HCT116 (cell line): ENCODE results near the gene CLTA. TPM values are rescaled to one million over a fixed set of nuclear protein-coding genes. Genes with fewer than 3 reads are reported as not detected.

Experiments used
- ATAC-seq: fragments of 200-7000 bp; cut with Tn5 transposase; 2 replicates; pipeline ENCODE4 v1.9.1; 2020; ENCODE audit warnings: mild to moderate bottlenecking, moderate library complexity
- BruUV-seq: library from RNA; stranded (reverse); fragments of 400-500 nt; replicated peaks from 2 replicates; lab custom pipeline; 2021; lab: Mats Ljungman, UMichigan
- CTCF ChIA-PET: fragments of 300-600 bp; sonication (Branson Sonifier 250); formaldehyde crosslinking; loops from one replicate; lab custom pipeline; 2021; ENCODE audit warnings: antibody characterized with exemption; lab: Charles Lee
- POLR2A ChIA-PET: fragments of 300-600, 350-600 bp; sonication (Branson Sonifier 250); formaldehyde crosslinking; loops from one replicate; lab custom pipeline; 2021; ENCODE audit warnings: antibody characterized with exemption; lab: Charles Lee
- RAD21 ChIA-PET, 2 experiments: fragments of 300-600 bp; sonication (Branson Sonifier 250); formaldehyde crosslinking; loops; one replicate each; lab custom pipeline; 2023; ENCODE audit warnings: low total read pairs in 2 of 2; ENCODE audit not compliant: uncharacterized antibody in 2 of 2, unreplicated experiment in 2 of 2, low non-redundant PET in 1 of 2; lab: Charles Lee
- DNase-seq: peaks from one replicate; pipeline ENCODE4 v3.0.0-alpha.2; 2010; ENCODE audit warnings: low read depth, low spot score
- H2AFZ ChIP-seq: fragments of 200-600 bp; shearing (Covaris generic), sonication (generic); 2 replicates; pipeline ENCODE4 v1.6.1; 2017; ENCODE audit warnings: low read depth, mixed run types, mixed read lengths, antibody characterized with exemption, low read length; ENCODE audit not compliant: poor library complexity, severe bottlenecking
- H3K27ac ChIP-seq: 2 replicates; pipeline ENCODE4 v1.5.1; 2012; ENCODE audit warnings: low read depth, low read length
- H3K27me3 ChIP-seq: fragments of 200-600 bp; sonication (generic); 2 replicates; pipeline ENCODE4 v1.6.1; 2016; ENCODE audit warnings: mixed run types, low read length, mixed read lengths; ENCODE audit not compliant: insufficient read depth
- H3K36me3 ChIP-seq, 2 experiments: fragments of 200-500 bp in 1 of 2; fragments of 200-600 bp in 1 of 2; sonication (Bioruptor generic) in 1 of 2; sonication (generic) in 1 of 2; 2 replicates each; pipeline versions ENCODE4 v1.5.1 to v1.6.1; 2014 to 2016; ENCODE audit warnings: low read length in 2 of 2, inconsistent platforms in 1 of 2, mixed read lengths in 1 of 2, mixed run types in 1 of 2; ENCODE audit not compliant: insufficient read depth in 2 of 2, control insufficient read depth in 1 of 2
- H3K4me1 ChIP-seq, 2 experiments: fragments of 200-600 bp in 1 of 2; sonication (generic) in 1 of 2; 2 replicates each; pipeline versions ENCODE4 v1.5.1 to v1.6.1; 2012 to 2017; ENCODE audit warnings: low read length in 2 of 2, inconsistent platforms in 1 of 2, mild to moderate bottlenecking in 1 of 2, mixed read lengths in 1 of 2, mixed run types in 1 of 2, moderate library complexity in 1 of 2; ENCODE audit not compliant: insufficient read depth in 2 of 2, control insufficient read depth in 1 of 2
- H3K4me2 ChIP-seq: fragments of 200-600 bp; sonication (generic); 2 replicates; pipeline ENCODE4 v1.6.1; 2017; ENCODE audit warnings: mixed run types, low read length, mixed read lengths
- H3K4me3 ChIP-seq, 2 experiments: fragments of 200-600 bp in 1 of 2; sonication (generic) in 1 of 2; replicated peaks in 1 of 2; 2 replicates each; pipeline ENCODE4 v1.5.1; 2011 to 2016; ENCODE audit warnings: low read length in 2 of 2, control low read depth in 1 of 2, low read depth in 1 of 2, mild to moderate bottlenecking in 1 of 2, mixed read lengths in 1 of 2, mixed run types in 1 of 2
- H3K79me2 ChIP-seq: fragments of 200-600 bp; sonication (generic); 2 replicates; pipeline ENCODE4 v1.6.1; 2017; ENCODE audit warnings: mild to moderate bottlenecking, mixed run types, low read length, moderate library complexity, mixed read lengths; ENCODE audit not compliant: insufficient read depth
- H3K9ac ChIP-seq: fragments of 200-600 bp; sonication (generic); 2 replicates; pipeline ENCODE4 v1.6.1; 2016; ENCODE audit warnings: low read length, mixed read lengths
- H3K9me2 ChIP-seq: fragments of 200-600 bp; sonication (generic), shearing (Covaris generic); 2 replicates; pipeline ENCODE4 v1.6.1; 2017; ENCODE audit warnings: mixed run types, mild to moderate bottlenecking, moderate library complexity; ENCODE audit not compliant: insufficient read depth
- H3K9me3 ChIP-seq, 2 experiments: fragments of 200-500 bp in 1 of 2; fragments of 200-600 bp in 1 of 2; sonication (Bioruptor generic) in 1 of 2; sonication (generic) in 1 of 2; 2 replicates each; pipeline ENCODE4 v1.6.1; 2014 to 2017; ENCODE audit warnings: low read length in 2 of 2, mixed read lengths in 2 of 2, inconsistent platforms in 1 of 2, low read depth in 1 of 2, mild to moderate bottlenecking in 1 of 2, mixed run types in 1 of 2, moderate library complexity in 1 of 2; ENCODE audit not compliant: control insufficient read depth in 1 of 2, insufficient read depth in 1 of 2
- H4K20me1 ChIP-seq: fragments of 200-600 bp; sonication (generic), shearing (Covaris generic); 2 replicates; pipeline ENCODE4 v1.6.1; 2017; ENCODE audit warnings: mixed run types, mild to moderate bottlenecking, moderate library complexity; ENCODE audit not compliant: insufficient read depth
- CBX3 ChIP-seq: IDR thresholded peaks from 2 replicates; pipeline ENCODE4 v1.6.1; 2012; ENCODE audit warnings: low read depth
- EGR1 ChIP-seq: IDR thresholded peaks from 2 replicates; pipeline ENCODE4 v1.6.1; 2012; ENCODE audit warnings: low read depth
- ELF1 ChIP-seq: IDR thresholded peaks from 2 replicates; pipeline ENCODE4 v1.6.1; 2012; ENCODE audit warnings: low read depth, borderline replicate concordance
- FOSL1 ChIP-seq: IDR thresholded peaks from 2 replicates; pipeline ENCODE4 v1.6.1; 2012; ENCODE audit warnings: low read depth
- MAX ChIP-seq: IDR thresholded peaks from 2 replicates; pipeline ENCODE4 v1.6.1; 2012
- RAD21 ChIP-seq: IDR thresholded peaks from 2 replicates; pipeline ENCODE4 v1.6.1; 2012; ENCODE audit warnings: low read depth, mild to moderate bottlenecking
- TCF7L2 ChIP-seq: IDR thresholded peaks from 2 replicates; pipeline ENCODE4 v1.7.0; 2011; ENCODE audit warnings: borderline replicate concordance, inconsistent platforms; ENCODE audit not compliant: insufficient read depth, insufficient read length; ENCODE audit errors: extremely low read depth
- YY1 ChIP-seq: IDR thresholded peaks from 2 replicates; pipeline ENCODE4 v1.6.1; 2011; ENCODE audit warnings: low read length, low read depth, moderate library complexity, mild to moderate bottlenecking; ENCODE audit not compliant: insufficient replicate concordance; ENCODE audit errors: extremely low read depth
- intact Hi-C: fragments of 100-400 bp; cut with micrococcal nuclease; formaldehyde crosslinking; loops from 2 replicates; pipeline ENCODE4 v1.10.0; 2022
- total RNA-seq: library from RNA; stranded (reverse); gene quantifications from one replicate; pipeline ENCODE4 v1.2.1, GENCODE V29; 2021; ENCODE audit not compliant: unreplicated experiment
- TF ChIP-seq, protein P1 (sequence below): IDR thresholded peaks from 2 replicates; pipeline ENCODE4 v1.6.1; 2012; ENCODE audit warnings: low read depth

CLTA gene
- total RNA-seq, 1 experiment from 2014 or later = 152 TPM

GRCh38 chr9:36152741-36153438 lies 37.8 kb upstream of the CLTA start:
- H3K36me3 ChIP-seq = no peaks in the 10 kb centered on the region
- H3K27me3 ChIP-seq = no peaks in the 10 kb centered on the region
- RAD21 ChIA-PET = no interaction called here
- no TSS peak for BruUV-seq
- no peaks in the 10 kb centered on the region for H3K9me2 ChIP-seq
- POLR2A ChIA-PET = no interaction called here
- no peak for DNase-seq
- no peak overlapping the region for H3K4me3 ChIP-seq
- H3K4me1 ChIP-seq = peaks cover 7 to 12% of the 10 kb centered on the region in 2 experiments
- no peak overlapping the region for H2AFZ ChIP-seq
- no peak for ATAC-seq
- TF ChIP-seq MAX = no peak
- no peak for TF ChIP-seq ELF1
- H3K9ac ChIP-seq = no peak overlapping the region
- H4K20me1 ChIP-seq = no peaks in the 10 kb centered on the region
- H3K79me2 ChIP-seq = no peaks in the 10 kb centered on the region
- no peak overlapping the region for H3K27ac ChIP-seq
- H3K9me3 ChIP-seq = no peaks in the 10 kb centered on the region; a peak in 1 of 4 replicates
- no peak overlapping the region for H3K4me2 ChIP-seq
- CTCF ChIA-PET = no interaction called here
- intact Hi-C loops = no loop called here

DNA sequence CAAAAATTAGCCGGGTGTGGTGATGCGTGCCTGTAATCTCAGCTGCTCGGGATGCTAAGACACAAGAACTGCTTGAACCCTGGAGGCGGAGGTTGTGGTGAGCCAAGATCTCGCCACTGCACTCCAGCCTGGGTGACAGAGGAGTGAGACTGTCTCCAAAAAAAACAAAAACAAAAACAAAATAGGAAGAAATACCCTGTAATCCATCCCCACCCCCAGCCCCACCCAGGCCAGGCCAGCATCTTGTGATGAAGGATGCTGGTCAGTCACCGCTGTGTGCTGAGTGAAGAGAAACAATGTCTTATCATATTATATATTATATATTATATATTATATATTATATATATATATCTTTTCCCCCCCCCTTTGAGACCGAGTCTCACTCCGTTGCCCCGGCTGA lies 37.0 kb upstream of the CLTA start:
- POLR2A ChIA-PET = no interaction called here
- DNase-seq (no peak), ATAC-seq (no peak)
- H3K4me1 ChIP-seq = peaks cover 2 to 5% of the 10 kb centered on the region in 2 experiments; a peak in 3 of 4 replicates
- CTCF ChIA-PET = no interaction called here
- no TSS peak for BruUV-seq
- no peaks in the 10 kb centered on the region for H3K36me3 ChIP-seq
- H3K9me2 ChIP-seq = no peaks in the 10 kb centered on the region
- H2AFZ ChIP-seq = no peak overlapping the region
- no peak overlapping the region for H3K4me2 ChIP-seq
- H3K9ac ChIP-seq = no peak overlapping the region
- H3K9me3 ChIP-seq = no peaks in the 10 kb centered on the region; a peak in 1 of 4 replicates
- no peak overlapping the region for H3K4me3 ChIP-seq
- intact Hi-C loops = no loop called here
- no peaks in the 10 kb centered on the region for H3K79me2 ChIP-seq
- no peak overlapping the region for H3K27ac ChIP-seq
- no peaks in the 10 kb centered on the region for H4K20me1 ChIP-seq
- RAD21 ChIA-PET = no interaction called here
- H3K27me3 ChIP-seq = no peaks in the 10 kb centered on the region
- TF ChIP-seq CBX3 (no peak), RAD21 (no peak), FOSL1 (no peak), EGR1 (no peak), YY1 (no peak), MAX (no peak), TCF7L2 (no peak)
- TF ChIP-seq, protein P1, sequence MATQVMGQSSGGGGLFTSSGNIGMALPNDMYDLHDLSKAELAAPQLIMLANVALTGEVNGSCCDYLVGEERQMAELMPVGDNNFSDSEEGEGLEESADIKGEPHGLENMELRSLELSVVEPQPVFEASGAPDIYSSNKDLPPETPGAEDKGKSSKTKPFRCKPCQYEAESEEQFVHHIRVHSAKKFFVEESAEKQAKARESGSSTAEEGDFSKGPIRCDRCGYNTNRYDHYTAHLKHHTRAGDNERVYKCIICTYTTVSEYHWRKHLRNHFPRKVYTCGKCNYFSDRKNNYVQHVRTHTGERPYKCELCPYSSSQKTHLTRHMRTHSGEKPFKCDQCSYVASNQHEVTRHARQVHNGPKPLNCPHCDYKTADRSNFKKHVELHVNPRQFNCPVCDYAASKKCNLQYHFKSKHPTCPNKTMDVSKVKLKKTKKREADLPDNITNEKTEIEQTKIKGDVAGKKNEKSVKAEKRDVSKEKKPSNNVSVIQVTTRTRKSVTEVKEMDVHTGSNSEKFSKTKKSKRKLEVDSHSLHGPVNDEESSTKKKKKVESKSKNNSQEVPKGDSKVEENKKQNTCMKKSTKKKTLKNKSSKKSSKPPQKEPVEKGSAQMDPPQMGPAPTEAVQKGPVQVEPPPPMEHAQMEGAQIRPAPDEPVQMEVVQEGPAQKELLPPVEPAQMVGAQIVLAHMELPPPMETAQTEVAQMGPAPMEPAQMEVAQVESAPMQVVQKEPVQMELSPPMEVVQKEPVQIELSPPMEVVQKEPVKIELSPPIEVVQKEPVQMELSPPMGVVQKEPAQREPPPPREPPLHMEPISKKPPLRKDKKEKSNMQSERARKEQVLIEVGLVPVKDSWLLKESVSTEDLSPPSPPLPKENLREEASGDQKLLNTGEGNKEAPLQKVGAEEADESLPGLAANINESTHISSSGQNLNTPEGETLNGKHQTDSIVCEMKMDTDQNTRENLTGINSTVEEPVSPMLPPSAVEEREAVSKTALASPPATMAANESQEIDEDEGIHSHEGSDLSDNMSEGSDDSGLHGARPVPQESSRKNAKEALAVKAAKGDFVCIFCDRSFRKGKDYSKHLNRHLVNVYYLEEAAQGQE = no peak
- TF ChIP-seq, all 23 proteins: peak for 0
